GM19023 (cell line): ENCODE results near the gene TMPRSS2.

Source experiments
- ATAC-seq: cut with Tn5 transposase; IDR thresholded peaks from one replicate; pipeline ENCODE4 v1.9.1; 2021; ENCODE audit warnings: mild to moderate bottlenecking, moderate library complexity; ENCODE audit not compliant: unreplicated experiment

TMPRSS2 gene

GRCh38 chr21:41510500-41510899 is 2.5 kb upstream of the TMPRSS2 start:
- ATAC-seq, result no peak

- ATAC-seq, result no peak
Observed at GRCh38 chr21:41509733-41510132, 1.8 kb upstream of the TMPRSS2 start.

GRCh38 chr21:41509145-41509496 is 1.2 kb upstream of the TMPRSS2 start:
- no peak for ATAC-seq

DNA sequence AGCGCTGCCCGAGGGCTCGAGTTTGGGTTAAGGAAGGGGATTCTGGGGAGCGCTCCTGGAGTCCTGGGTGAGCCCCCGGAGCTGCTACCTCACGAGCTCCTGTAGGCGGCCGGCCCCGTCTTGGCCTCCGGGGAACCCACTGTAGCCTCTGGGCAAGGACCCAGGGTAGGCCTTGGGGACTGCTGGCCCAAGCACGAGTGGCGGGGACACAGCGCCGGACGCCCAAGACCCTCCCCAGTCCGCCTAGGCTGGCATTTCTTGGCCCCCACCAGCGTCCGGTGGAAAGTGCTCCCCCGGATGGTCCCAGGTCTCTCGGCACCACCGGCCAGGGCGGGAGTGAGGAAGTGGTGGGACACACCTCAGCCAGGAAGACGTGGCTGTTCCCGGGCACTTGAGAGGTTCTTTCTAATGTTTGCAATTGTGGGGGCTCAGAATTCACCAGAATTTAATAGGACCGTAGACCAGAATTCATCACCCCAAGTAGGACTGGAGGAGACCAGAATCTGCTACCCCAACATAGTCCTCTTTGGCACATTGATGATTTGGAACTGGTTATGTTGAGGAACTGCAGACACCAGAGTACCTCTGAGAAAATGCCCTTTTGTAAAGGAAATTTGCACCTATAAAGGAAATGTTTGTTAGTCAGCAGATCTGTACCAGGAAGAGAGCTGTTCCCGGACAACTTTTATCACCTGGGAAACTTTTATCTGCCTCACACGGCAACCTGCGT is 622 bp upstream of the TMPRSS2 start:
- ATAC-seq, result no peak

- ATAC-seq, result no peak
Observed at GRCh38 chr21:41506611-41507520, 1.1 kb downstream of the TMPRSS2 start.

GRCh38 chr21:41506005-41506594 is 1.9 kb downstream of the TMPRSS2 start:
- no peak for ATAC-seq

DNA sequence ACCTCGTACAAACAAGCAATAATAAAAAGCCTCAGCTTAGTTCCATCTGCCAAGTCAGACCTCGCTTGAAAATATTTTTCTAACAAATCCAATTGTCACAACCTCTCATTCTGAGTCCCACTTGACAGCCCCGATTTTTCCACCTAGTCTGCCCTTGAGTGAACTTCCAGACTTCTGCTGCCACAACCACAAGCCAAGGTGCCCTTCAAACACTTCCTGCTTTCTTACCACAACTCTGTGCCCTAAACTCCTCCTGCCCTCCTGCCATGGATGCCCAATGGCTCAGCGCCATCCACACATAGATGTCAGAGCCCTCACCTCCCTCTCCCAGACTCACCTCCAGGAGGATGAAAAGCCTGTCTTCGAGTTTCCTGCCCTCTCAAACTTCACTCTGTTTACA is 3.9 kb downstream of the TMPRSS2 start:
- ATAC-seq, result no peak

DNA sequence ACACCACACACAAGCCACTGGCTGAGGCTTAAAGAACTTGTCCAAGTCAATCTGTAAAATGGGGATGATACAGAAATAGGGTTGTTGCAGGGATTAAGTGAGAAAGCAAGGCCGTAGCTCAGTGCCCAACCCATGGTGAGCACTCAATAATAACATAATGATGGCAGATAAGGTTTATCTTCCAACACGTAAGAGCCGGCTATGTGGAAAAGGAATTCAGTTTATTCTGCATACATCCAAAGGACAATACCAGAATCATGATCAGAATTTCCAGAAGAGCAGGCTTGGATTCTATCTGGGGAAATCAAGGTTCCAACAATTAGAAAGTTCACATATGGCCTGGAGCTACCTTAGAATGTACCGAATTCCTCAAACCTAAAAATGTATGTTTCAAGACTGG is 4.6 kb downstream of the TMPRSS2 start:
- no peak for ATAC-seq

GRCh38 chr21:41501919-41502318 is 6.0 kb downstream of the TMPRSS2 start:
- no peak for ATAC-seq

GRCh38 chr21:41500931-41501381 is 7.0 kb downstream of the TMPRSS2 start:
- no peak for ATAC-seq

DNA sequence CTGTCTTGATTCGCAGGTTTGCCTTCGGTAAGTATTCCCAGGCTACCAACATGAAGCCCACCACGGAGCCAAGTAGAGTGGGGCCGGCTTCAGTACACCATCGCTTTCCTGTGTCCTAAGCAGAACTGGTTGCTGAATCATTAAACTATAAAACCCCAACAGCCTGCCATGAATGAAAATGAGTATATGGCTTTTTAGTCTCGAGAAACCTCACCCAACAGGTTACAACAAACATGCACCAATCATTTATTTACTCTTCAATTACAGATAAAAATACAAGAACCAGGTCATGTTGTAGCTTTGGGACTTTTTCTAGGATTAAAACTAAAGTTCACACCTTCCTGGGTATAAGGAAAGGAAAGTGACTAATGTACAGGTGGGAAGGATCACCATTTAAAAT is 7.6 kb downstream of the TMPRSS2 start:
- no peak for ATAC-seq

- no peak for ATAC-seq
Observed at GRCh38 chr21:41499920-41500319, 8.0 kb downstream of the TMPRSS2 start.

- ATAC-seq, result no peak
Observed at GRCh38 chr21:41497788-41498187, 10.2 kb downstream of the TMPRSS2 start.

GRCh38 chr21:41497008-41497407 is 10.9 kb downstream of the TMPRSS2 start:
- ATAC-seq, result no peak

GRCh38 chr21:41494242-41494641 is 13.7 kb downstream of the TMPRSS2 start:
- no peak for ATAC-seq

GRCh38 chr21:41491412-41491811 is 16.5 kb downstream of the TMPRSS2 start:
- ATAC-seq, result no peak

- ATAC-seq, result no peak
Observed at GRCh38 chr21:41490330-41490729, 17.6 kb downstream of the TMPRSS2 start.

DNA sequence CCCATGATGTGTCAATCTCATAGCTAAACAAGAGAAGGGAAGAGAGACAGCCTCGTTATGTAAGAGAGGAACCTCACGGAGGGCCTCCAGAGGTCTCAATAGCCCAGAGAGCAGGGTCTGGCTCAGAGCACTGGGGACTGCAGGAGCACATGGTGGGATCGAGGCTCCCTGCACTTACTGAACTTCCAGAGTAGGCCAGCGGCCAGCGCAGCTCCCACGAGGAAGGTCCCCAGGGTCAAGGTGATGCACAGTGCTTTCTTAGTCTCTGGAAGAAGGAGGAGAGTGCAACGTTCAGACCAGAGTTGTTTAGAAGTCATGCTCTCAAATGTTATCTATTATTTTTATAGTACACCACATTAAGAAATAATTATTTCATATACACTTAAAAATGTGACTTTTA is 18.6 kb downstream of the TMPRSS2 start:
- ATAC-seq, result no peak

DNA sequence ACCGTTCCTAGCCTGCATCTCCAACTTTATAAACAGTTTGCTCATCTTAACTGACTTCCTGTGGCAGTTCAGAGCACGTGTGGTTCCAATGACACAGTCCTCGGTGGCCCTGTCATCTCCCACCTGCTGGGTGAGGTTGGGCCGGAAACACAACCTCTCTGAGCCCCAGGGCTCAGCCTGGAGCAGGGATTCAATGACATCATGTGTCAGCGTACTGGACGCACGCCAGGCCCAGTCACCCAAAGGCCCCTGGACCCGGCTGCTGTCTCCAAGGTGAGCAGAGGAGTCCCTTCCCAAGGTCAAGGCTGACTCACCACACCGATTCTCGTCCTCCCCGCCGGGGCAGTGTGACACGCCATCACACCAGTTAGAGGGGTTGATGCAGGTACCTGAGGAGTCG is 19.9 kb downstream of the TMPRSS2 start:
- no peak for ATAC-seq

GRCh38 chr21:41487082-41487481 is 20.9 kb downstream of the TMPRSS2 start:
- ATAC-seq, result no peak

DNA sequence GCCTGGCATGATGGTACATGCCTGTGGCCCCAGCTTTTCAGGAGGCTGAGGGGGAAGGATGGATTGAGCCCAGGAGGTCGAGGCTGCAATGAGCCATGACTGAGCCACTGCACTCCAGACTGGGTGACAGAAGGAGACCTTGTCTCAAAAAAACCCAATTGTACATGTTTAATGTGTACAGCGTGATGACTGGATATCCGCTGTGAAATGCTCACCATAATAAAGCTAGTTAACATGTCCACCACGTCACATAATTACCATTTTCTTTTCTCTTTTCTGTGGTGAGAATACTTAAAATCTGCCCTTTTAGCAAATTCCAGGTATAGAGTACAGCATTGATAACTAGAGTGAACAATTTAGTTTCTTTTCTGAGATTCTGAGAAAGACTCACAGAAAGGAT is 24.0 kb downstream of the TMPRSS2 start:
- ATAC-seq, result no peak

- no peak for ATAC-seq
Observed at GRCh38 chr21:41483415-41483814, 24.5 kb downstream of the TMPRSS2 start.
